ENCODE results near the gene CT47B1.
A peak's percentile ranks its signal among the peaks of the same experiment; 100 is the strongest.
"Not testable (repeated sequence)": the region's sequence is repeated elsewhere in the genome, so short reads cannot be mapped to it uniquely, and the experiment has no call there.

CT47B1 gene

GRCh38 chrX:120875766-120876165, at the start of gene CT47B1:
Gene CT47B1 (minus strand): TSS chrX:120875866. CDS start chrX:120875670, 196 bp downstream.
- DNase-seq (ENCODE audit: low read depth in 1 of 2, low spot score in 1 of 2); in situ Hi-C loops (cut with HindIII; ENCODE audit: low pct_unique_long_range_greater_than_20kb, low sequenced_read_pairs): not testable (repeated sequence)

GRCh38 chrX:120874678-120875557, 748 bp downstream of the CT47B1 start:
- in situ Hi-C loops (cut with HindIII; ENCODE audit: low pct_unique_long_range_greater_than_20kb, low sequenced_read_pairs), result no loop called here
- DNase-seq (ENCODE audit: low read depth in 1 of 2, low spot score in 1 of 2), result no peak

GRCh38 chrX:120857240-120857639, 18.4 kb downstream of the CT47B1 start:
- in situ Hi-C loops (cut with HindIII; ENCODE audit: low pct_unique_long_range_greater_than_20kb, low sequenced_read_pairs), result no loop called here
- no peak for TF ChIP-seq JUND (IDR thresholded peaks at IDR 0.05; ENCODE audit: low read depth)
- peak in 1 of 2 experiments; percentile 36 for DNase-seq (ENCODE audit: low read depth in 1 of 2, low spot score in 1 of 2)

More at GRCh38 chrX:120874678-120875557, 748 bp downstream of the CT47B1 start:
- no peak for TF ChIP-seq JUND (IDR thresholded peaks at IDR 0.05; ENCODE audit: low read depth)

- in situ Hi-C loops (cut with HindIII; ENCODE audit: low pct_unique_long_range_greater_than_20kb, low sequenced_read_pairs), result no loop called here
- no peak for TF ChIP-seq JUND (IDR thresholded peaks at IDR 0.05; ENCODE audit: low read depth)
- peak in 1 of 2 experiments; percentile 13 for DNase-seq (ENCODE audit: low read depth in 1 of 2, low spot score in 1 of 2)
Measured at GRCh38 chrX:120840827-120841226, 34.8 kb downstream of the CT47B1 start.

GRCh38 chrX:120839491-120839890, 36.2 kb downstream of the CT47B1 start:
- no peak for DNase-seq (ENCODE audit: low read depth in 1 of 2, low spot score in 1 of 2)
- TF ChIP-seq JUND (IDR thresholded peaks at IDR 0.05; ENCODE audit: low read depth), result no peak
- in situ Hi-C loops (cut with HindIII; ENCODE audit: low pct_unique_long_range_greater_than_20kb, low sequenced_read_pairs), result no loop called here

GRCh38 chrX:120827213-120827612, 48.5 kb downstream of the CT47B1 start:
- in situ Hi-C loops (cut with HindIII; ENCODE audit: low pct_unique_long_range_greater_than_20kb, low sequenced_read_pairs); DNase-seq (ENCODE audit: low read depth in 1 of 2, low spot score in 1 of 2): not testable (repeated sequence)

- TF ChIP-seq JUND (IDR thresholded peaks at IDR 0.05; ENCODE audit: low read depth), result no peak
- in situ Hi-C loops (cut with HindIII; ENCODE audit: low pct_unique_long_range_greater_than_20kb, low sequenced_read_pairs), result no loop called here
- DNase-seq (ENCODE audit: low read depth in 1 of 2, low spot score in 1 of 2), result no peak
Measured at GRCh38 chrX:120825146-120825545, 50.5 kb downstream of the CT47B1 start.

GRCh38 chrX:120824021-120824420, 51.6 kb downstream of the CT47B1 start:
- DNase-seq (ENCODE audit: low read depth in 1 of 2, low spot score in 1 of 2), result peak in 1 of 2 experiments; percentile 8
- in situ Hi-C loops (cut with HindIII; ENCODE audit: low pct_unique_long_range_greater_than_20kb, low sequenced_read_pairs), result no loop called here
- TF ChIP-seq JUND (IDR thresholded peaks at IDR 0.05; ENCODE audit: low read depth), result no peak

- in situ Hi-C loops (cut with HindIII; ENCODE audit: low pct_unique_long_range_greater_than_20kb, low sequenced_read_pairs), result no loop called here
- no peak for TF ChIP-seq JUND (IDR thresholded peaks at IDR 0.05; ENCODE audit: low read depth)
- DNase-seq (ENCODE audit: low read depth in 1 of 2, low spot score in 1 of 2), result no peak
Measured at GRCh38 chrX:120823556-120823955, 52.1 kb downstream of the CT47B1 start.

All from T47D (cell line).